Measurements from ENCODE around the gene PLA2G2F.

Gene PLA2G2F

GRCh38 chr1:20141466-20141865, 2.3 kb downstream of the PLA2G2F start:
- DNase-seq (ENCODE audit: extremely low spot score), result no peak
- CTCF ChIA-PET, result no interaction called here
- POLR2A ChIA-PET, result no interaction called here
- no peak for TF ChIP-seq ELF4 (IDR thresholded peaks at IDR 0.05)
- no peak for TF ChIP-seq FOXK2 (IDR thresholded peaks at IDR 0.05)
- TF ChIP-seq TARDBP (IDR thresholded peaks at IDR 0.05), result no peak
- TF ChIP-seq L3MBTL2 (conservative IDR thresholded peaks at IDR 0.05), result no peak
- TF ChIP-seq BHLHE40 (IDR thresholded peaks at IDR 0.05; ENCODE audit: borderline replicate concordance), result no peak
- TF ChIP-seq ARNT (IDR thresholded peaks at IDR 0.05), result no peak
- TF ChIP-seq ZNF384 (IDR thresholded peaks at IDR 0.05), result no peak
- TF ChIP-seq CTBP1 (IDR thresholded peaks at IDR 0.05; ENCODE audit: borderline replicate concordance), result no peak
- TF ChIP-seq PKNOX1 (IDR thresholded peaks at IDR 0.05), result no peak
- TF ChIP-seq SP1 (IDR thresholded peaks at IDR 0.05), result no peak
- TF ChIP-seq SUZ12 (IDR thresholded peaks at IDR 0.05), result no peak
- TF ChIP-seq FOXM1 (IDR thresholded peaks at IDR 0.05; ENCODE audit: borderline replicate concordance), result no peak
- no peak for TF ChIP-seq LEF1 (IDR thresholded peaks at IDR 0.05; ENCODE audit: borderline replicate concordance)
- no peak for TF ChIP-seq NFRKB (IDR thresholded peaks at IDR 0.05)
- no peak for TF ChIP-seq HDGF (IDR thresholded peaks at IDR 0.05; ENCODE audit: borderline replicate concordance)
- no peak for TF ChIP-seq FOXA1 (IDR thresholded peaks at IDR 0.05)

GRCh38 chr1:20142001-20142710, 3.0 kb downstream of the PLA2G2F start:
- ChIA-PET CTCF (no interaction called here), POLR2A (no interaction called here)
- no peak for DNase-seq (ENCODE audit: extremely low spot score)
- no peak for TF ChIP-seq ELF4 (IDR thresholded peaks at IDR 0.05)
- TF ChIP-seq SP1 (IDR thresholded peaks at IDR 0.05), result no peak
- TF ChIP-seq L3MBTL2 (conservative IDR thresholded peaks at IDR 0.05), result no peak
- TF ChIP-seq LEF1 (IDR thresholded peaks at IDR 0.05; ENCODE audit: borderline replicate concordance), result no peak
- no peak for TF ChIP-seq TARDBP (IDR thresholded peaks at IDR 0.05)
- TF ChIP-seq ARNT (IDR thresholded peaks at IDR 0.05), result no peak

- POLR2A ChIA-PET, result no interaction called here
- TF ChIP-seq NFRKB (IDR thresholded peaks at IDR 0.05) (no peak), BHLHE40 (IDR thresholded peaks at IDR 0.05; ENCODE audit: borderline replicate concordance) (no peak), SUZ12 (IDR thresholded peaks at IDR 0.05) (no peak), CTBP1 (IDR thresholded peaks at IDR 0.05; ENCODE audit: borderline replicate concordance) (no peak), TARDBP (IDR thresholded peaks at IDR 0.05) (no peak), ZNF384 (IDR thresholded peaks at IDR 0.05) (no peak), ELF4 (IDR thresholded peaks at IDR 0.05) (no peak), FOXA1 (IDR thresholded peaks at IDR 0.05) (no peak), HDGF (IDR thresholded peaks at IDR 0.05; ENCODE audit: borderline replicate concordance) (no peak)
- CTCF ChIA-PET, result interaction anchor here (0.6 to 1.3 kb wide), 2 partner anchors 9 to 168 kb away, joined by 3 to 5 read pairs; no protein-coding TSS in a partner anchor
- DNase-seq (ENCODE audit: extremely low spot score), result no peak
Measured at GRCh38 chr1:20143318-20143717, 4.2 kb downstream of the PLA2G2F start.

- CTCF ChIA-PET, result interaction anchor here (0.6 to 1.3 kb wide), 2 partner anchors 8 to 169 kb away, joined by 3 to 5 read pairs; no protein-coding TSS in a partner anchor
- TF ChIP-seq TARDBP (IDR thresholded peaks at IDR 0.05) (no peak), ZNF384 (IDR thresholded peaks at IDR 0.05) (no peak), ELF4 (IDR thresholded peaks at IDR 0.05) (no peak), ARNT (IDR thresholded peaks at IDR 0.05) (no peak), NFRKB (IDR thresholded peaks at IDR 0.05) (no peak), L3MBTL2 (conservative IDR thresholded peaks at IDR 0.05) (no peak), FOXM1 (IDR thresholded peaks at IDR 0.05; ENCODE audit: borderline replicate concordance) (no peak), CTBP1 (IDR thresholded peaks at IDR 0.05; ENCODE audit: borderline replicate concordance) (no peak)
- POLR2A ChIA-PET, result no interaction called here
- DNase-seq (ENCODE audit: extremely low spot score), result no peak
Measured at GRCh38 chr1:20143734-20144565, 4.8 kb downstream of the PLA2G2F start.

- no peak for DNase-seq (ENCODE audit: extremely low spot score)
- CTCF ChIA-PET, result no interaction called here
- TF ChIP-seq SP1 (IDR thresholded peaks at IDR 0.05) (no peak), ARNT (IDR thresholded peaks at IDR 0.05) (no peak), LEF1 (IDR thresholded peaks at IDR 0.05; ENCODE audit: borderline replicate concordance) (no peak), L3MBTL2 (conservative IDR thresholded peaks at IDR 0.05) (no peak)
Measured at GRCh38 chr1:20147846-20148570, 8.9 kb downstream of the PLA2G2F start.

GRCh38 chr1:20148571-20149500, 9.7 kb downstream of the PLA2G2F start:
- TF ChIP-seq ARNT (IDR thresholded peaks at IDR 0.05) (no peak), PKNOX1 (IDR thresholded peaks at IDR 0.05) (no peak), NFRKB (IDR thresholded peaks at IDR 0.05) (no peak), LEF1 (IDR thresholded peaks at IDR 0.05; ENCODE audit: borderline replicate concordance) (no peak), SUZ12 (IDR thresholded peaks at IDR 0.05) (no peak), TARDBP (IDR thresholded peaks at IDR 0.05) (no peak), FOXM1 (IDR thresholded peaks at IDR 0.05; ENCODE audit: borderline replicate concordance) (no peak), ELF4 (IDR thresholded peaks at IDR 0.05) (no peak), FOXA1 (IDR thresholded peaks at IDR 0.05) (no peak), L3MBTL2 (conservative IDR thresholded peaks at IDR 0.05) (no peak), HDGF (IDR thresholded peaks at IDR 0.05; ENCODE audit: borderline replicate concordance) (no peak), CTBP1 (IDR thresholded peaks at IDR 0.05; ENCODE audit: borderline replicate concordance) (no peak), BHLHE40 (IDR thresholded peaks at IDR 0.05; ENCODE audit: borderline replicate concordance) (no peak), ZNF384 (IDR thresholded peaks at IDR 0.05) (no peak), SP1 (IDR thresholded peaks at IDR 0.05) (no peak), FOXK2 (IDR thresholded peaks at IDR 0.05) (no peak)
- CTCF ChIA-PET, result no interaction called here
- no peak for DNase-seq (ENCODE audit: extremely low spot score)
- POLR2A ChIA-PET, result no interaction called here

More at GRCh38 chr1:20147846-20148570, 8.9 kb downstream of the PLA2G2F start:
- POLR2A ChIA-PET, result no interaction called here

Data from HEK293T (cell line).